A673 (cell line): ENCODE results near the gene NRXN3.

Experiments
- CTCF ChIP-seq: fragments of 300-800, 200-600 bp; sonication (generic); conservative IDR thresholded peaks from 2 replicates; pipeline ENCODE4 v1.5.1; 2017; ENCODE audit warnings: low read depth, mild to moderate bottlenecking, antibody characterized with exemption, low read length, moderate library complexity, mixed read lengths
- EZH2 ChIP-seq: fragments of 200-600 bp; sonication (generic); IDR thresholded peaks from 2 replicates; pipeline ENCODE4 v1.6.1; 2017; ENCODE audit warnings: borderline replicate concordance, low read depth, mild to moderate bottlenecking, mixed read lengths, antibody characterized with exemption, low read length; ENCODE audit not compliant: poor library complexity, severe bottlenecking

- TF ChIP-seq CTCF (no peak), EZH2 (no peak)
Observed at GRCh38 chr14:79473651-79474050, 1303.5 kb downstream of the NRXN3 start.
